Inflammatory macrophage treated with lipopolysaccharide for 4 hours (primary cell): Measurements from ENCODE around the gene ISLR.

ENCODE experiments used
- DNase-seq: peaks from one replicate; pipeline ENCODE4 v3.0.0-alpha.2; 2020

Gene ISLR

DNA sequence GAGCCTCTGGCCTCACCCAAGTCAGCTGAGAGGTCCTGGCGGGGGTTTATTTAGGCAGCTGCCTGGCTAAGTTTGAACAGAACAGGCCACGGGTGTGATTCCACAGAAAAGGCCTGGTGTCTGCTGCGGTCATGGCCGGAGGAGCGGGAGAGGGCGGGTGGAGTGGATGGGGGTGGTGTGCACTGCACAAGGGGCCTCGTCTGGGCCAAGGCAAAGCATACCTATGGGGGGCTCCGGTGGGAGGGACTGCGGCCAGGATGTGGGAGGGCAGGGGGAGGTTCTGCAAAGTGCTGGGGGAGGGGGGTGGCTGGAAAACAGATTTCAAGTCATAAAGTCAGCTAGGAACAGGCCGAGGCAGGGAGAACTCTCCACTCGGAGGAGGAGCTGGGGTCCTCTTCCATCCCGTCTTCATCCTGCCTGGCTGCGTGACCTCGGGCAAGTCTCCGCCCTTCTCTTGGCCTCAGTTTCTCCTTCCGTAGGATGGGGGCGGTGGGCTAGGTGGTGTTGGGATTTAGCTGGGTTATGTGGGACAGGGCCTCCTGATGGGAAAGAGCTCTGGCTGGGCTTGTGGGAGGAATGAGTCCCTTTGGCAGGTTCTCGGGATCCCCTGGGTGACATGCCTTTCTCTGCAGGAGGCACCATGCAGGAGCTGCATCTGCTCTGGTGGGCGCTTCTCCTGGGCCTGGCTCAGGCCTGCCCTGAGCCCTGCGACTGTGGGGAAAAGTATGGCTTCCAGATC is 878 bp downstream of the ISLR start:
- DNase-seq, result no peak

DNA sequence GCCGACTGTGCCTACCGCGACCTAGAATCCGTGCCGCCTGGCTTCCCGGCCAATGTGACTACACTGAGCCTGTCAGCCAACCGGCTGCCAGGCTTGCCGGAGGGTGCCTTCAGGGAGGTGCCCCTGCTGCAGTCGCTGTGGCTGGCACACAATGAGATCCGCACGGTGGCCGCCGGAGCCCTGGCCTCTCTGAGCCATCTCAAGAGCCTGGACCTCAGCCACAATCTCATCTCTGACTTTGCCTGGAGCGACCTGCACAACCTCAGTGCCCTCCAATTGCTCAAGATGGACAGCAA is 1.4 kb downstream of the ISLR start:
- no peak for DNase-seq

DNA sequence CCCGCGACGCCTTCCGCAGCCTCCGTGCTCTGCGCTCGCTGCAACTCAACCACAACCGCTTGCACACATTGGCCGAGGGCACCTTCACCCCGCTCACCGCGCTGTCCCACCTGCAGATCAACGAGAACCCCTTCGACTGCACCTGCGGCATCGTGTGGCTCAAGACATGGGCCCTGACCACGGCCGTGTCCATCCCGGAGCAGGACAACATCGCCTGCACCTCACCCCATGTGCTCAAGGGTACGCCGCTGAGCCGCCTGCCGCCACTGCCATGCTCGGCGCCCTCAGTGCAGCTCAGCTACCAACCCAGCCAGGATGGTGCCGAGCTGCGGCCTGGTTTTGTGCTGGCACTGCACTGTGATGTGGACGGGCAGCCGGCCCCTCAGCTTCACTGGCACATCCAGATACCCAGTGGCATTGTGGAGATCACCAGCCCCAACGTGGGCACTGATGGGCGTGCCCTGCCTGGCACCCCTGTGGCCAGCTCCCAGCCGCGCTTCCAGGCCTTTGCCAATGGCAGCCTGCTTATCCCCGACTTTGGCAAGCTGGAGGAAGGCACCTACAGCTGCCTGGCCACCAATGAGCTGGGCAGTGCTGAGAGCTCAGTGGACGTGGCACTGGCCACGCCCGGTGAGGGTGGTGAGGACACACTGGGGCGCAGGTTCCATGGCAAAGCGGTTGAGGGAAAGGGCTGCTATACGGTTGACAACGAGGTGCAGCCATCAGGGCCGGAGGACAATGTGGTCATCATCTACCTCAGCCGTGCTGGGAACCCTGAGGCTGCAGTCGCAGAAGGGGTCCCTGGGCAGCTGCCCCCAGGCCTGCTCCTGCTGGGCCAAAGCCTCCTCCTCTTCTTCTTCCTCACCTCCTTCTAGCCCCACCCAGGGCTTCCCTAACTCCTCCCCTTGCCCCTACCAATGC is 2.0 kb downstream of the ISLR start:
- no peak for DNase-seq

DNA sequence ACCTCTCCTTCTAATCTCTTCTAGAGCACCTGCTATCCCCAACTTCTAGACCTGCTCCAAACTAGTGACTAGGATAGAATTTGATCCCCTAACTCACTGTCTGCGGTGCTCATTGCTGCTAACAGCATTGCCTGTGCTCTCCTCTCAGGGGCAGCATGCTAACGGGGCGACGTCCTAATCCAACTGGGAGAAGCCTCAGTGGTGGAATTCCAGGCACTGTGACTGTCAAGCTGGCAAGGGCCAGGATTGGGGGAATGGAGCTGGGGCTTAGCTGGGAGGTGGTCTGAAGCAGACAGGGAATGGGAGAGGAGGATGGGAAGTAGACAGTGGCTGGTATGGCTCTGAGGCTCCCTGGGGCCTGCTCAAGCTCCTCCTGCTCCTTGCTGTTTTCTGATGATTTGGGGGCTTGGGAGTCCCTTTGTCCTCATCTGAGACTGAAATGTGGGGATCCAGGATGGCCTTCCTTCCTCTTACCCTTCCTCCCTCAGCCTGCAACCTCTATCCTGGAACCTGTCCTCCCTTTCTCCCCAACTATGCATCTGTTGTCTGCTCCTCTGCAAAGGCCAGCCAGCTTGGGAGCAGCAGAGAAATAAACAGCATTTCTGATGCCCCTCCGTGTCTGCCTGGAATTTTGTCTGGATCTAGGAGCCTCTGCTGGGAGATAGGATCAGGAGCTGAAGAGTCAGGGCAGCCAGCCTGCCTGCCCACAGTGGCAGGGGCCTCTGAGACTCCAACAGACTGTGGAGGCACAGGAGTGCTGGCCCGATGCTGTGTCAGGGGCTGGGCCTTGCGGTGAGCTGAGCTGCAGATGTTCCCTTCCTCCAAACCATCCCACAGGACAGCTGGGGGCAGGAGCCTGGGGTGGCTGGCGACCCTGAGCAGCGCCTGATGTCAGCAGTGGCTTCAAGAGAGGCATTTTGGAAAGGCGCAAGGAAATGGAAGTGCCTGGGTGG is 3.0 kb downstream of the ISLR start:
- DNase-seq, result no peak

DNA sequence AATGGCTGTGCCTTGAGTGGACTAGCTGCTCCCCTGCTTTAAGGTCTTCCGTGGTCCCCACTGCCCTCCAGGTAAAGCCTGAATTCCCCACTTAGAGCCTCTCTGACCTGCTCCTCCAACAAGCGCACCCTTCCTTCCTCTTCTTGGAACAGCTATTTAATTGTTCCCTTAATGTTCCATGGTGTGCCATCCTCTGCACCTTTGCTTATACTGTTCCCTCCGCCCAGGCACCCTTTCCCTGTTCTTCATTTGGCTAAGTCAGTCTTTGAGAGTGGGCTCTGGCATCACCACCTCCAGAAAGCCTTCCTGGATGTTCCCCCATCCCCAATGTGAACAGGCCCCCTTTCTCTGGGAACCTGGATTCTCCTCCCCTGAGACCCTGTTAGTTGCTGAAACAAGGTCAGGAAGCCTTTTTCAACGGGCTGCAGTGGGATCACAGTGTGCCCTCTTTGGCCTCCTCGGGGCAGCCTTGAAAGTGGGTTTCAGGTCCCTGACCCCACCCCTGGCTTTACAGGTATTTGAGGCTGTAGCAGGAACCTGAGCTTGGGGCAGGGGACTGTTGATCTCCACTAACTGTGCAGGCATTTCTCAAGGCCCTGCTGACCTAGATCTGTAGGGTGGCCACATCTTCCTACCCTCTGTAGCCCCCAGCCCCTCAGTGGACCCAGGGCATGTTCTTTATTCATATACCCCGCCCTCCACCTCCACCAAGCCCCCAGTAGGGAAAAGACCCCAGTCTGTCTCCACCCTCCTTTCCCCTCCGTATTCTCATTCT is 5.0 kb downstream of the ISLR start:
- DNase-seq, result no peak

DNA sequence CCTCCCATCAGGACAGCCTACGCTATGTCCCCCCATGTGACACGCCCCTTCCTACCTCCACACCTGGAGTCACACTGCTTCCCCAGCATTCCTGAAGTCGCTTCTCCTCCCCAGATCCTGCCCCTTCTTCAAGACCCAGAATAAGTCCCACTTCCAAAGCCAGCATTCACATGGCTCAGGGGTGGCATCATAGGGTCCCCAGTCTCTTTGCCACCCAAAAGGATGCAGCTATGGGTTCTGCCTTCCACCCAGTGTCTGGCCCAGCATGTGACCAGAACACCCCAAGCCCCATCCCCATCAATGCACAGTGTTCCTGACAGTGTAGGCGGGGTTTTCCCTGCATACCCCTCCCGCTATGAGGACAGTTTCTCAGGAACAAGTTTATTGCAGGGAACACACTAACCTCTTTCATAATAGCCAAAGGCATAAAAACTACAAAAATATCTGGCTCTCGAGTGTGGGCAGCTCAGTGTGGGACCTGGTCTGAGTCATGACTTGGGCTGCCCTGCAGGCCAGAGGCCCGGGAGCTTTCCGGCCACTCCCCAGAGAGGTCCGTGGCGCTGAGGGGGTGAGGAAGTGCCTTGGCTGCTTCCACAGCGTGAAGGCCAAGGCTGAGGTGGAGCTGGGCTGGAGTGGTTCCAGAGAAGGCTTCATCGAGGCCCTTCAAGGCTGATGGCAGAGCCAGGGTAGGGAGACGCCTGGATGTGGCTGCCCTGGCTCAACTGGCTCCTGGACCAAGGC is 5.8 kb downstream of the ISLR start:
- DNase-seq, result peak; percentile 27

DNA sequence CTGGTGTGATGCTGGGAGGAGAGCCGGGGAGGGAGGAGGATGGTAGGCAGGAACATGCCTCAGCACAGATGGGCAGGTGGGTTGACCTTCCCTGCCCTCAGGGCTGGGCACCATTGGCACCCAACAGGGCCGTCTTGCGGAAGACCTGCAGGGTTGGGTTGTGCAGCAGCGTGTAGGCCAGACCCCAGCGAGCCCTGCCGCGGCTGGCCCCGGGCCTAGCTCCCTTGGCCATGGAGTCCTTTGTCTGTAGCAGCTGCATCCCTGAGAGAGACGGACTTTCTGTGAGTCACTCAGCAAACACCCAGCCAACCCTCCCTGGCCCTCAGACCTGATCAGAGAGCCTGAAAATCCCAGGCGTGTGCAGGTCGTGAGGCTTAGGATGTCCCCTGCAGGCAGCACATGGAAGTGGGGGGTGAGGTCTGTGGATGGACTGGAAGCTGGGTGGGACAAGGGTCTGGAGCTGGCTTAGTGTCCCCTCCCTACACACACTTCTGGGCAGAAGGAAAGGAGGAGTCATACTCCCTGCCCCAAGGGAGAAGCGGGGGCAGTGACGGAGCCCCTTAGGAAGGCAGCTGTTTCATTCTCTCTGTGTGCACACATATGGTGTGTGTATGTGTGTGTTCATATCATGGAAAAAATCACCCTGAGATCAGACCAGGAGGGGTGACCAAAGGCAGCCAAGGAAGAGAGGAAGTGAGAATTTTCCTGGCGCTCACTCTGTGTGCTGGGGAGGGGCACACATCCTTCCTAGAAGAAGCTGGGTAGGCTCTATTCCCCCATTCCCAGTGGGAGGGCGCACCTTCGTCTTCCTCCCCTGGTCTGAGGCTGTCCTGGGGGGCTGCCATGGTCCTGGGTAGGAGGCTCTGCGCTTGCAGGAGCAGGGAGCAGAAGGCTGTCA is 6.7 kb downstream of the ISLR start:
- no peak for DNase-seq

DNA sequence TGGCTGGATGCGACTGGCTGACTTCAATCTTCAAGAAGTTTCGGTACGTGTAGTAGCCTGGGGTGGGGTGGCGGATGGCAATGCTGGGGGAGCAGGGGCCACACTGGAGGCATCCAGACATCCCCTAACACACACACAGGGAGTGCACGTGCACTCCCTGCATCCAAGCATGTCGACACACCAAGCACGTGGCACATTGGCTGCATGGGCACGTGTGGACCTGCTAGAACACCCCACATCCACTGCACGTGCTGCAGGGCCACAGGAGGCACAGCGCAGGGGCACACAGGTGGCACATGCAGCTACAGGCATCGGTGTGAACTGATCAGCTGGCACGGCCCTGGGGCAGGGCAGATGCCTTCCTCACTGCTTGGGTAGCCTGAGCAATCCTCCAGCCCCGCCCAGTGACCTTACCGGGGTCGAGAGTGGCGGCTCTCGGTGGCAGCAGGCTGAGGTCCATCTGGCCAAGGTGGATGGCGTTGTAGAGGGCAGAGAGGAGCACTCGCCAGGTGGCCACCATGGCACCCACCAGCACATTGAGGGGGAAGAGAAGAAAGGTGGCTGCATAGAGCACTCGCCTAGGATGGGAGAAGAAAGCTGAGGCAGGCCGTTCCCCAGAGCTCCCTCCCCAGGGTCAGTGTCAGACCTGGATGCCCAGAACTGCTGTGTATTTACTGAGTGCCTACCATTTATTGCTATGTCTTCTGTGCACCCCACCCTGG is 7.5 kb downstream of the ISLR start:
- no peak for DNase-seq

DNA sequence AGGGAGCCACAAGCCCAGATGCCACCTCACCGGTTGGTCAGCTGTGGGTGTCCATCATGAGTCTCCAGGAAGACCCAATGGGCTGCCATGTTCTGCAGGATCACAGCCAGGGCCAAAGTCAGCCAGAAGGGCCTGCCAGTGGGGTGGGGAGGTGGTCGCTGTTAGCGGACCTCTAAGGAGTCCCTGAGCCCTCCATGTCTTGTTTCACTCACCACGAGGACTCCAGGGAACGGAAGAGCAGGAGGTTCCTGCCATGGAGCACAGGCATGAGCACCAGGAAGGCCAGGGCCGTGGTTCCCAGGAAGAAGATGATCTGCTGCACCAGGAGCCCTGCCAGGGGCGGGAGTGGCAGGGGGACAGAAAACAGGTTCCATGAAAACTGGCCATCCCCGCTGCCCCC is 8.6 kb downstream of the ISLR start:
- no peak for DNase-seq

DNA sequence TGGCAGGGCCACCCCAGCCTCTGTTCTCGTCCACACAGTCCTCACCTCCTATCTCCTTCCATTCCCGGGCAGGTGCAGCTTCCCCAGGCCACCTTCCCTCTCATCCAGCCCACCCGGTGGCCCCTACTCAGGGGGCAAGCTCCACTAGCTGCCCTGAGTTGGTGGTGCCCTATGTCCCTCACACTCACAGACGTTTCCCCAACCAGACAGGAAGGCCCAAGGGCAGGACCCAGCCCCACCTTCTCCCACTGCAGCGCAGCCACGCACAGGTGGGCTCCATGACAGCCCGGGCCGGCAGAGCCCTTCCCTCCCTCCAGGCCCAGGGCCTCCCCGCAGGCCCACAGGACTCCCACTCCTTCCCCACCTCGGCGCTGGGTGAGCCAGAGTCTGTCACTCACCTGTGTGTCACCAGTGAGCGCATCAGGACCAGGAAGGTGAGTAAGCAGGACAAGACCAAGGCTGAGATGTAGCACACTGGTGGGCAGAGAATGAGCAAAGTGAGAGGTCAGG is 11.1 kb downstream of the ISLR start:
- no peak for DNase-seq

DNA sequence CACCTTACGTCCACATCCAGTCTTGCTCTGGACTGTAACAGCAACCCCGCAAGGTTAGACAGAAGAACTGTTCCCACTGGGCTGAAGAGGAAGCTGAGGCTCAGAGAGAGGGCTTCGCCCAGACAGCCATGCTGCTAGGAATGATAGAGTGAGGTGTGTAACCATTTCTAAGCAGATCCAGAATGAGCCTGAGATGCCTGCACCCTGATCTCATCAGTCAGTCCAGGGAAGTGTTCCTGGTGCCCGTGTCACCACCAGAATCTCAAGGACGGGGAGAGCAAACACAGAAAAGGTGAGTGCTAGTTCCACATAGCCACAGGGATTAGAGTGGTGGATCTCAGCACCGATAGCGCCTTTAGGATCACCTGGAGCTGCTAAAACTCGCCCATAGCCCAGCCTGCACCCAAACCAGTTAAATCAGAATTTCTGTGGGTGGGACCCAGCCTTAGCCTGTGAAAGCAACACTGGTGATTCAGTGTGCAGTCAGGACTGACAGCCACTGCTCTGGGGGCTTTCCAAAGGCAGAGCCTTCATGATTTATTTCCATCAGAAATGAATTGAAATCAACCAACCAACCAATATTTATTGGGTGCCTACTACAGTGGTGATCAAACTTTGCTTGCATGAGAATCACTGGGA is 12.3 kb downstream of the ISLR start:
- DNase-seq, result no peak

DNA sequence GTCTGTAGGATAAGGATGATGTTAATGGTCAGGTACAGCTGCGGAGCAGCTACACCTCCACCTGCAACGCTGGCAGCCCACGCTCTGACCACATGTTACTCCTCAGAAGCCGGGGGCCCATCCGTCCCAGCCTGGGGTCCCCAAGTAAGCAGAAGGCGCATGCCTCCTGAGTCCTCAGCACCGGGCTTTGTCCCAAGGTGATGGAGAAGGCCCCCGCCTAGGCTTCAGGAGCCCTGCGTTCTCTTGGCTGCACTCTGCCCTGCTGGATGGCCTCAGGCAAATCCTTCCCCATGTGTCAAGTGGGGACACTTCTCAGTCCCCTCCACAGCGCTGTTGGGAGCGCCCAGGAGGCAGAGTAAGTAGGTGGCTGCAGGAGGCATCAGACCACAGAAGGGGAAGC is 14.7 kb downstream of the ISLR start:
- no peak for DNase-seq

DNA sequence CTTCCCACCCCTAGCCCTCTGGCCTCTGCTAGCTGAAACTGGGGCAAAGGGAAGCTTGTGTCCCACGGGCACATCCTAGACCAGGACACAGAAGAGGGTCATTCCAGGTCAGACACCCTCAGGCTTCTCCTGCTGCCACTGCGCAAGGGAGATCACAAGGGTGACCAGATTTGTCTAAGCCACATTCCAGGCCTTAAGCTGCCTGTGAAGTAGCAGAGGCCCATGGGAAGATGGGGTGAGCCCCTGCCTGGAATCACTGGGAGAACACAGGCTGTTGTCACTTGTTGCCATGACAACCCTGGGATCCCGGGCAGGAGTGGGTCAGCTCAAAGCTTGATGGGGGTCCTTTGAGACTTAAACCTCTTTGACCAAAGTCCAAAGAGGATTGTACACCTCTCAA is 18.3 kb downstream of the ISLR start:
- DNase-seq, result no peak

DNA sequence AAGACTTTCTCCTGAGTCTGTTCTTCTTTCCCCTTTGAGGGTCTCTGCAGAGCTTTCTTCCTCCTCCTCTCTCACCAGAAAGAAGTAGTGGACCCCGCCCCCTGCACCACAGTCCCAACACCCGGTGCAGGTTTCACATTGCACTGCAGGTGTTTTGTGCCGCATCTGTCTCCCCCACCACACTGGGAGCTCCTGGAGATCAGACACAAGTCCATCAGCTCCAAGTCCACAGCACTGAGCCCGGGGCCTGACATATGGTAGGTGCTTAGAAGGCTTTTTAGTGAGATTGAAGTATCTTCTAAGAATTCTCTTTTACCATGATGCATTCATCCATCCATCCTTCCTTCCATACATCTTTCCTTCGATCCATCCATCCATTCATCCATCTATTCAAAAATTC is 19.2 kb downstream of the ISLR start:
- DNase-seq, result no peak

DNA sequence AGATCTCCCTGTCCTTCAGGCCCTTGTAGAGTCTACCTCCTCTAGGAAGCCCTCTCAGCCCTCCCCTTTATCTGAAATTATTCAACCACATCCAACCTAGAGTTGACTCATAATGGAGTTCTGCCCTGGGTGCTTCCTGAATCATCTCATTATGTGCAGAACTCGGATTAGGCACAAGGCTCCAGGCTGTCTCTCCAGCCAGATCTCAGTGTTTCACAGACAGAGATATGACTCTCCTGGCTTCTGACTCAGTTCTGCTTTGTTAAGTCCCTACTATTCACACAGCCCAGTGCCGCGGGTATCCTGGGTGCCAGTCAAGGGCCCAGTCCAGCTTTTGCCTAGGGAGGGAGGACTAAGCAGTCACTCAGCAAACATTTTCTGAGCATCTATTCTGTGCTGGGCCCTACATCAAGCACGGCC is 19.8 kb downstream of the ISLR start:
- DNase-seq, result no peak

DNA sequence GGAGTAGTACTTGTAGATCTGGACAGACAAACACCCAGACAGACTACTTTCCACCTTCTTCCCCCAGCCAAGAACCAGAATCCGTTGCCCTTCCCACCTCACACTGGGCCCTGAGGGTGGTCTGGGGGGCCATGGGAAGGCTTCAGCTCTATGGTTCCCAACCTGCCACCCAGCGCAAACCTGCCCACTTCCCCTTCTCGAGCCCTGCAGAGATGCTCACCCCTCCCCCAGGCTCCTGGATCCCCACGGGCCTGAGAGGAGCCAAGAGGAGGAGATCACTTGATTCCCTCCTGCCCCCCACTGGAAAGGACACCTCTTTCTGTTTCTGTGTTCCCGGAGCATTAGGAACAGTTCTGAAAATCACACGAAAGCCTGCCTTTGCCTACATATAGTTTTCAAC is 20.4 kb downstream of the ISLR start:
- no peak for DNase-seq

DNA sequence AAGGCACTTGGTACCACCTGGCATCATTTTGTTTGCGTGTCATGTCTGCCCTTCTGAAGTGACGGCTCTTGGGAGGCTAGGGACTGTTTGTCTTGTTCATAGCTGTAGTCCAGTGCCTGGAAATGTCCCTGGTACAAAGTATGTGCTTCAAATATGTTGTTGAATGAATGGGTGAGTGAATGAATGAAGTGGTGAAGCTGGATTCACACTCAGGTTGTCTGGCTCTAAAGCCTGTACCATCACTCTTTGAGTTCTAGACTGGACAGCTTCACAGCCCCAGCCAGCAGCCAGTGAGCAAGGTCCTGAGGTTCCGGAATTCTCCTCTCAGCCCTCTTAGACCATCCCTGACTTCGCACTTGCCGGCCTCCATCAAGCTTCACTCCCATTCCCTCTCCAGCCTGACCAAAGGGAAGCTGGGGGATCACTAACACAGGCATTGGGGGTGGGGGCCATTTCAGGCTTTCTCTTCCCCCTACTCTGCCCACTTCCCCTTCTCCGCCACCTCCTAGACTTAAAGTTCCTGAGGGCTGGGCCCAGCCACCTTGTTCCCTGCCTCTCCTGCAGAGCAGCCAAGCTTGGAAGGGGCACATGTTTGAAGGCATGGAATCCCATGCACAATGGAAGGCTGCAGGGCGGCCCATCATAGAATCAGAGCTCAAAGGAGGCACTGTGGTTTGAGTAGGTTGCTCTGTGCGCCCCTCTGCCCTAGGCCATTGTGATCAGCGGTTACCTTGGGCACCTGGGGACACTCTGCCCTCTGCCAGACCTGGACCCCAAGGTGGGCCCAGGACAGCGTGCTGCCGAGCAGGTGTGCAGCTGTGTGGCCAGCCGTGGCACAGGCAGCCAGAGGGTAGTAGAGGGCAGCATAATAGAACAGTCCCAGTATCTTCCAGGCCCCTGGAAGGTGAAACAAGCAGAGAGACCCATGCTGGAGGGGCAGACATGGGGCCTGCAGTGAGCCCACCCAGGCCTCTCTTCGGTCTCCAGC is 21.4 kb downstream of the ISLR start:
- peak; percentile 4 for DNase-seq

DNA sequence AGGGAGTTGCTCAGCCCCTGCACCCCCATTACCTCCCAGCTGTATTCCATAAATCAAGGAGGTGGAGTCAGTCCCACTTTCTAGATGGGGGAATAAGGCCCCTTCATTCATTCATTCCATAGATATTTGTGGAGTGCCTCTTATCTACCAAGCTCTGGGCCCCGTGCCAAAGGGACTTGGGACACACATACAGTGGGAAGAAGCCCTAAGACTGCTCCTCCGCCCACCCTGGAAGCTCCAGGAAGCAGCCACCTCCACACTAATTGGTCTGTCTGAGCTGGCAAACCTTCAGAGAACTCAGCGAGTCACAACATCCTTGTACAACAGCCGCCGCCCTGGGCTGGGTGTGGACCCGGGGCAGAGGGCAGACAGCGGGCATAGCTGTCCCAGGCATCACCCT is 22.7 kb downstream of the ISLR start:
- DNase-seq, result peak; percentile 46
